WTC11 (cell line): ENCODE results near the gene ABCB6. TPM values are rescaled to one million over a fixed set of nuclear protein-coding genes. Genes with fewer than 3 reads are reported as not detected.

Experiments used
- ARID4B ChIP-seq: sonication (generic); formaldehyde crosslinking; IDR thresholded peaks from 2 replicates; pipeline ENCODE4 v1.8.0; 2023; ENCODE audit warnings: missing genetic modification reagents, mild to moderate bottlenecking, borderline replicate concordance
- ATF1 ChIP-seq: sonication (generic); formaldehyde crosslinking; IDR thresholded peaks from 2 replicates; pipeline ENCODE4 v1.8.1; 2023; ENCODE audit warnings: mild to moderate bottlenecking, moderate library complexity, missing genetic modification reagents
- ATF2 ChIP-seq: sonication (generic); formaldehyde crosslinking; IDR thresholded peaks from 2 replicates; pipeline ENCODE4 v1.8.1; 2022; ENCODE audit warnings: low read depth, missing genetic modification reagents, borderline replicate concordance
- CDX4 ChIP-seq: fragments of 250-450 bp; sonication (Bioruptor Pico); IDR thresholded peaks from 2 replicates; pipeline ENCODE4 v1.9.0; 2021; ENCODE audit warnings: moderate library complexity, mild to moderate bottlenecking, inconsistent platforms, borderline replicate concordance
- ELF4 ChIP-seq: sonication (generic); formaldehyde crosslinking; IDR thresholded peaks from 2 replicates; pipeline ENCODE4 v1.8.1; 2022; ENCODE audit warnings: low read depth, mild to moderate bottlenecking, moderate library complexity, missing genetic modification reagents
- FOXK1 ChIP-seq: sonication (generic); formaldehyde crosslinking; IDR thresholded peaks from 2 replicates; pipeline ENCODE4 v1.8.0; 2022; ENCODE audit warnings: mild to moderate bottlenecking, moderate library complexity, missing genetic modification reagents
- FOXP4 ChIP-seq: sonication (generic); formaldehyde crosslinking; IDR thresholded peaks from 2 replicates; pipeline ENCODE4 v1.8.0; 2022; ENCODE audit warnings: mild to moderate bottlenecking, missing genetic modification reagents
- GABPB1 ChIP-seq: sonication (generic); formaldehyde crosslinking; IDR thresholded peaks from 2 replicates; pipeline ENCODE4 v1.8.1; 2023; ENCODE audit warnings: mild to moderate bottlenecking, missing genetic modification reagents
- HMGA2 ChIP-seq: fragments of 250-450 bp; sonication (Bioruptor Pico); IDR thresholded peaks from 2 replicates; pipeline ENCODE4 v1.4.0; 2021; ENCODE audit warnings: mild to moderate bottlenecking, moderate library complexity
- IRF2 ChIP-seq: sonication (generic); formaldehyde crosslinking; IDR thresholded peaks from 2 replicates; pipeline ENCODE4 v1.8.0; 2022; ENCODE audit warnings: low read depth, missing genetic modification reagents, borderline replicate concordance
- KAT7 ChIP-seq: sonication (generic); formaldehyde crosslinking; IDR thresholded peaks from 2 replicates; pipeline ENCODE4 v1.8.1; 2023; ENCODE audit warnings: missing genetic modification reagents, mild to moderate bottlenecking, borderline replicate concordance
- PRDM15 ChIP-seq: sonication (generic); formaldehyde crosslinking; IDR thresholded peaks from 2 replicates; pipeline ENCODE4 v1.8.0; 2022; ENCODE audit warnings: missing genetic modification reagents
- TEAD1 ChIP-seq: sonication (generic); formaldehyde crosslinking; IDR thresholded peaks from 2 replicates; pipeline ENCODE4 v1.8.0; 2022; ENCODE audit warnings: mild to moderate bottlenecking, missing genetic modification reagents
- TEAD4 ChIP-seq: sonication (generic); formaldehyde crosslinking; IDR thresholded peaks from 2 replicates; pipeline ENCODE4 v1.8.0; 2022; ENCODE audit warnings: mild to moderate bottlenecking, missing genetic modification reagents
- ZNF317 ChIP-seq: sonication (generic); formaldehyde crosslinking; IDR thresholded peaks from 2 replicates; pipeline ENCODE4 v1.8.1; 2023; ENCODE audit warnings: low read depth, mild to moderate bottlenecking, moderate library complexity, missing genetic modification reagents, borderline replicate concordance
- ZNF416 ChIP-seq: fragments of 250-450 bp; sonication (Bioruptor Pico); IDR thresholded peaks from 2 replicates; pipeline ENCODE4 v1.9.0; 2021; ENCODE audit warnings: mild to moderate bottlenecking, inconsistent platforms
- ZNF425 ChIP-seq: fragments of 250-450 bp; sonication (Bioruptor Pico); conservative IDR thresholded peaks from 2 replicates; pipeline ENCODE4 v1.9.0; 2021; ENCODE audit warnings: mild to moderate bottlenecking
- ZNF512 ChIP-seq: sonication (generic); formaldehyde crosslinking; IDR thresholded peaks from 2 replicates; pipeline ENCODE4 v1.8.1; 2022; ENCODE audit warnings: missing genetic modification reagents, borderline replicate concordance
- ZSCAN18 ChIP-seq: fragments of 250-450 bp; sonication (Bioruptor Pico); IDR thresholded peaks from 2 replicates; pipeline ENCODE4 v2.1.2; 2022; ENCODE audit warnings: mild to moderate bottlenecking, moderate library complexity
- total RNA-seq: library from RNA; stranded (reverse); gene quantifications from 3 replicates; pipeline ENCODE4 v1.2.3, GENCODE V29; 2021

ABCB6 gene
- total RNA-seq, 1 experiment from 2014 or later: 44.8 TPM

GRCh38 chr2:219252900-219253752 is 34.4 kb upstream of the ABCB6 start, which contains the start of gene TUBA4B (continued):
- TF ChIP-seq PRDM15 (CRISPR knock-in tag) (no peak), ZSCAN18 (CRISPR knock-in tag) (no peak), ATF2 (CRISPR knock-in tag) (no peak), ZNF317 (CRISPR knock-in tag) (0 out of 2 replicates have a peak, but pooled peaks have one; percentile 38), ARID4B (CRISPR knock-in tag) (0 out of 2 replicates have a peak, but pooled peaks have one; percentile 60), TEAD4 (CRISPR knock-in tag) (no peak), CDX4 (CRISPR knock-in tag) (no peak), ELF4 (CRISPR knock-in tag) (peak; percentile 86), KAT7 (CRISPR knock-in tag) (no peak), ZNF416 (CRISPR knock-in tag) (no peak), ZNF425 (CRISPR knock-in tag) (no peak), IRF2 (CRISPR knock-in tag) (no peak), FOXP4 (CRISPR knock-in tag) (no peak; the same call in 1 of the 2 replicates), FOXK1 (CRISPR knock-in tag) (peak; percentile 69; the same call in 1 of the 2 replicates), GABPB1 (CRISPR knock-in tag) (no peak), TEAD1 (CRISPR knock-in tag) (no peak), HMGA2 (no peak), ATF1 (CRISPR knock-in tag) (0 out of 2 replicates have a peak, but pooled peaks have one; percentile 57), ZNF512 (CRISPR knock-in tag) (no peak)
